Suprapubic skin (tissue), 4 donors: ENCODE data around the gene SON. TPM values are rescaled to one million over a fixed set of nuclear protein-coding genes. Genes with fewer than 3 reads are reported as not detected.
"Not testable (repeated sequence)": the region's sequence is repeated elsewhere in the genome, so short reads cannot be mapped to it uniquely, and the experiment has no call there.

ENCODE experiments used
- DNase-seq, 2 donors: peaks; one replicate each; pipeline ENCODE4 v3.0.0-alpha.2; 2019; ENCODE audit warnings: low spot score in 2 of 2
- H3K27ac ChIP-seq: fragments of 200-600 bp; sonication (generic); one replicate; pipeline ENCODE4 v1.5.1; 2019
- H3K27me3 ChIP-seq: fragments of 200-600 bp; sonication (generic); one replicate; pipeline ENCODE4 v1.5.1; 2019
- H3K36me3 ChIP-seq: fragments of 200-600 bp; sonication (generic); one replicate; pipeline ENCODE4 v1.5.1; 2019
- H3K4me1 ChIP-seq: fragments of 200-600 bp; sonication (generic); one replicate; pipeline ENCODE4 v1.5.1; 2019
- H3K4me3 ChIP-seq: fragments of 200-600 bp; sonication (generic); one replicate; pipeline ENCODE4 v1.5.1; 2019; ENCODE audit warnings: mild to moderate bottlenecking
- H3K9me3 ChIP-seq: fragments of 200-600 bp; sonication (generic); one replicate; pipeline ENCODE4 v1.5.1; 2019
- EP300 ChIP-seq: sonication (generic); formaldehyde crosslinking; IDR thresholded peaks from one replicate; pipeline ENCODE4 v1.6.1; 2017; ENCODE audit warnings: antibody characterized with exemption
- POLR2A ChIP-seq, 2 donors: fragments of 450-650 bp; IDR thresholded peaks; one replicate each; pipeline ENCODE4 v1.6.1; 2017; ENCODE audit warnings: antibody characterized with exemption in 2 of 2, mild to moderate bottlenecking in 2 of 2, moderate library complexity in 2 of 2
- POLR2AphosphoS5 ChIP-seq, 3 donors: sonication (generic); formaldehyde crosslinking; IDR thresholded peaks; one replicate each; pipeline ENCODE4 v1.6.1; 2017; ENCODE audit warnings: antibody characterized with exemption in 3 of 3
- WGBS: methylation state at CpG from one replicate; pipeline ENCODE4 v1.1.5; 2018; 5-methylcytosine and 5-hydroxymethylcytosine counted together
- total RNA-seq, 4 donors: library from RNA; depleted of rRNA; stranded (reverse); fragments of >200 nt; gene quantifications; one replicate each; pipeline ENCODE4 v1.1.0, GENCODE V29; 2016
- TF ChIP-seq, protein P1 (sequence below), 2 donors: fragments of 200-600 bp in 1 of 2; fragments of 450-650 bp in 1 of 2; sonication (generic) in 1 of 2; IDR thresholded peaks; one replicate each; pipeline ENCODE4 v1.5.1; 2016 to 2019; ENCODE audit warnings: antibody characterized with exemption in 2 of 2, mild to moderate bottlenecking in 1 of 2, moderate library complexity in 1 of 2

Gene SON
- total RNA-seq, 4 donors from 2014 or later = 217 to 417 (median 313) TPM

DNA sequence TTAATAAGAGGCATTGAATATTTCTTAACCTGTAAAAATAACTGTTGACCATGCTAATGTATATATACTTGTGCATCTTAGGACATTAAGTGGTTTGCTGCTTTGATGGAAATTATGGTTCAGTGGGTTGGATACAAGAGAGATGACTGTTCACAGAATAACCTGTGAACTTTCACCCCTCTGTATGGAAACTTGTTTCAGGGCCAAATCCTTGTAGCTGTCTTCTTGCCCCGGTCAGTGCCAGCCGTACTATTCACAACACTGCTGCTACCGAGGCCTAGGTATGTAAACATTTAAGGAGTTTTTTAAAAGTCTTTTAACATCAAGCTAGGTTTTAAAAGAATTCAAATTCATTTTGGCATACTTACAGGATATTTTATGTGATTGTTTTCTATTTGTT lies 29.5 kb downstream of the SON start:
- no peak for DNase-seq
- Histone ChIP-seq H3K4me3 (no peak overlapping the region), H3K9me3 (no peaks in the 10 kb centered on the region), H3K4me1 (peaks cover 9% of the 10 kb centered on the region), H3K36me3 (peaks cover 84% of the 10 kb centered on the region), H3K27ac (no peak overlapping the region), H3K27me3 (no peaks in the 10 kb centered on the region)
- no peak for TF ChIP-seq POLR2A (IDR thresholded peaks at IDR 0.05)
- TF ChIP-seq POLR2AphosphoS5 (IDR thresholded peaks at IDR 0.05) = no peak
- TF ChIP-seq, protein P1, sequence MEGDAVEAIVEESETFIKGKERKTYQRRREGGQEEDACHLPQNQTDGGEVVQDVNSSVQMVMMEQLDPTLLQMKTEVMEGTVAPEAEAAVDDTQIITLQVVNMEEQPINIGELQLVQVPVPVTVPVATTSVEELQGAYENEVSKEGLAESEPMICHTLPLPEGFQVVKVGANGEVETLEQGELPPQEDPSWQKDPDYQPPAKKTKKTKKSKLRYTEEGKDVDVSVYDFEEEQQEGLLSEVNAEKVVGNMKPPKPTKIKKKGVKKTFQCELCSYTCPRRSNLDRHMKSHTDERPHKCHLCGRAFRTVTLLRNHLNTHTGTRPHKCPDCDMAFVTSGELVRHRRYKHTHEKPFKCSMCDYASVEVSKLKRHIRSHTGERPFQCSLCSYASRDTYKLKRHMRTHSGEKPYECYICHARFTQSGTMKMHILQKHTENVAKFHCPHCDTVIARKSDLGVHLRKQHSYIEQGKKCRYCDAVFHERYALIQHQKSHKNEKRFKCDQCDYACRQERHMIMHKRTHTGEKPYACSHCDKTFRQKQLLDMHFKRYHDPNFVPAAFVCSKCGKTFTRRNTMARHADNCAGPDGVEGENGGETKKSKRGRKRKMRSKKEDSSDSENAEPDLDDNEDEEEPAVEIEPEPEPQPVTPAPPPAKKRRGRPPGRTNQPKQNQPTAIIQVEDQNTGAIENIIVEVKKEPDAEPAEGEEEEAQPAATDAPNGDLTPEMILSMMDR (IDR thresholded peaks at IDR 0.05) = no peak
- no peak for TF ChIP-seq EP300
- 45% methylated on average over 3 of the region's 3 CpGs for WGBS

DNA sequence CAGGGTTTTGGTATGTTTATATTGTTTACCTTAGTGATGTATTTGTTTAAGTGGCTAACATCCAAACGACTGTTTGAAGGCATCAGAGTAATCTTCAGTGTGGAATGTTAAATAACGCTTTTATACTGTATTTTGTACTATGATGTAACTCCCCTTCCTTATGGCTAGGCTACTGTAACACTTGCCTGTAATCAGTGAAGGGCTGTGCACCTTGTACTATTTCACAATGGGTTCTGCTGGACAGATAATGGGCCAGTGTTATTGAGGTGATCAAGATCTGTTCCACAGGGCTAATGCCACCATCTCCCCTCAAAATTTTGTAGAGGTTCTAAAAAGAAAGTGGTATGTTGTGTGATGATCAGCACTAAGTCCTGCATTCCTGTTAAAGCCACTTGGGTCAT lies 33.9 kb downstream of the SON start:
- not testable (repeated sequence) for H3K27me3 ChIP-seq, H3K4me1 ChIP-seq, H3K4me3 ChIP-seq, H3K9me3 ChIP-seq, H3K27ac ChIP-seq, DNase-seq
- 68% methylated on average over 2 of the region's 2 CpGs for WGBS
- peaks cover 47% of the 10 kb centered on the region for H3K36me3 ChIP-seq

DNA sequence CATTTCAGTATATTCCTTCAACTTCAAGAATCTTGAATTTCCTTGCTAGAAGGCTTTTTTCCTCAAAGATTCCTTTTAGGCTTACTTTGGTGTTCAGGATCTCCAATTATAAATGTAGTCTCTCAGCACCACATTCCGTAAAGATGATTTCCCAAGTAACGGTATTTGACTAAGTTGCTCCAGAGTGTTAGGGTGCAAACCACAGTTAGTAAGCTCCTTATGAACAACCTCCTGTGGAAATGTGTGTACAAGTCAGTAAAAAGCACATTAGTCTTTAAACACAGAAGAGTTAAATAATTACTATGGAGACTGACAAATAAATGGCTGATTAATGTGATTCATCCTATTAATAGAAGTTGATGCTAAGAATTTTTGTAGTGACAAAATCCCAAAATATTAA lies 35.4 kb downstream of the SON start:
- H3K4me1 ChIP-seq = peaks cover 7% of the 10 kb centered on the region
- WGBS = 88% methylated on average over 2 of the region's 2 CpGs
- DNase-seq = no peak
- H3K4me3 ChIP-seq = no peak overlapping the region
- H3K27me3 ChIP-seq = no peaks in the 10 kb centered on the region
- H3K27ac ChIP-seq = no peak overlapping the region
- TF ChIP-seq EP300 (no peak), POLR2A (IDR thresholded peaks at IDR 0.05) (no peak)
- TF ChIP-seq, protein P1 (IDR thresholded peaks at IDR 0.05) = no peak
- H3K36me3 ChIP-seq = peaks cover 43% of the 10 kb centered on the region
- no peaks in the 10 kb centered on the region for H3K9me3 ChIP-seq

DNA sequence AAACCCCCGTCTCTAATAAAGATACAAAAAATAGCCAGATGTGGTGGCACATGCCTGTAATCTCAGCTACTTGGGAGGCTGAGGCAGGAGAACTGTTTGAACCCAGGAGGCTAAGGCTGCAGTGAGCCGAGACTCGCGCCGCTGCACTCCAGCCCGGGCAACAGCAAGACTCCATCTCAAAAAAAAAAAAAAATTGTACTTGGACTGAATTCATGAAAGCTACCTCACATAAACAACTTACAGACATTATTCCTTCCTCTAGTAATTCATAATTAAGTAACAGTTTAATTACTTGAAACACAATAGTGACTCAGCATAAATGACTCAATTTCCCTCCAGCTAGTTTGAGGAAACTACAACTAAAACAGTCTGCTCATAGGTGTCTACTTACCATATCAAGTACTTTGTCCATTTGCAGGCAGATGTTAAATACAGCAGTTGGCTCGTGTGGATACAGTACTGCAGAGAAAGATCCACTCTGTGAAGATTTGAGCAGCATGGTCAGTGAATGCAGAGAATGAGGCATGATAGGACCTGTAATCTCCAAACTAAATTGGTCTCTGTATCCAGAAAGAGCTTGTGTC lies 36.2 kb downstream of the SON start:
- no peak for DNase-seq
- Histone ChIP-seq H3K9me3 (no peaks in the 10 kb centered on the region), H3K4me3 (no peak overlapping the region), H3K4me1 (peaks cover 7% of the 10 kb centered on the region), H3K27ac (no peak overlapping the region), H3K36me3 (peaks cover 34% of the 10 kb centered on the region), H3K27me3 (no peaks in the 10 kb centered on the region)
- TF ChIP-seq POLR2AphosphoS5 (IDR thresholded peaks at IDR 0.05) (no peak), EP300 (no peak), POLR2A (IDR thresholded peaks at IDR 0.05) (no peak)
- TF ChIP-seq, protein P1 (IDR thresholded peaks at IDR 0.05) = no peak
- 76% methylated on average over 7 of the region's 7 CpGs for WGBS

DNA sequence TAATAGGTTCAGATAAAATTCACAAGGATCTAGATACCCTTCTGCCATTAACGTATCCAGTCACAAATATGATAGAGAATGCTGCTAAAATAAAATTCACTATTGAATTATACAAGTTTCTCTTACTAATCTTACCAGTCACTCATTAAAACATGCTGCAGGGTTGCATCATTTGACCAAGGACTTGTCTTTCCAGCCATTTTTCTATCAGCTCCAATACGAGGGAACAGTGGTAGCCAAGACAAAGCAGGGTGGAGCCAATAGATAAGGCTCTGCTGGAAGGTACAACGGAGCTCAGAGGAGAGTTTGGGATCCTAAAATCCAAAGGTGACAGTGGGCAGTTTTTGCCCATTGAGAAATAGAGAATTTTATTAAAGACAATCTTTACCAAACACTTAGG lies 41.6 kb downstream of the SON start:
- H3K36me3 ChIP-seq = peaks cover 4% of the 10 kb centered on the region
- H3K27ac ChIP-seq = no peak overlapping the region
- TF ChIP-seq EP300 (no peak), POLR2A (IDR thresholded peaks at IDR 0.05) (no peak), POLR2AphosphoS5 (IDR thresholded peaks at IDR 0.05) (no peak)
- TF ChIP-seq, protein P1 (IDR thresholded peaks at IDR 0.05) = no peak
- no peak for DNase-seq
- WGBS = 84% methylated on average over 3 of the region's 3 CpGs
- no peaks in the 10 kb centered on the region for H3K27me3 ChIP-seq
- H3K9me3 ChIP-seq = no peaks in the 10 kb centered on the region
- no peak overlapping the region for H3K4me3 ChIP-seq
- H3K4me1 ChIP-seq = peaks cover 15% of the 10 kb centered on the region

DNA sequence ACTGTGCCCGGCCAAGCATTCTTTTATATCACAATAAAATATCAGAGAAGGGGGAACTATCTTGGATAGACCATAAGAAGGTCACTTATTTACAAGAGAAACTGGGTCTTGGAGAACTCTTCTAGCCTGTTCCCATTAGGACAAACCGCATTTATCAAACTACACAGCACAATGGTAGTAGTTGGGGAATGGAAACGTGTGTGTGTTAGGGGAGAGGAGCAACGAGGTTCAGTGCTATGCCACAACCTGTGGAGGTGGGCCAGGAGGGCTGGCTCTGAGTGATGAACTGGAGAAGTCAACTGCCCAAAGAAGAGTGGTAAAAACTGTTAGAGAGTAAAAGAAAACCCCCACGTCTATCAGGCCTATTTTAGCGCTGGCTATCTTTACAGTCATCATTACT lies 44.1 kb downstream of the SON start:
- H3K4me1 ChIP-seq = peaks cover 14% of the 10 kb centered on the region
- WGBS = 76% methylated on average over 6 of the region's 6 CpGs

More for the DNA sequence above, 44.1 kb downstream of the SON start:
- no peak for DNase-seq
- H3K4me3 ChIP-seq = no peak overlapping the region
- no peaks in the 10 kb centered on the region for H3K27me3 ChIP-seq
- no peaks in the 10 kb centered on the region for H3K9me3 ChIP-seq
- TF ChIP-seq, protein P1 (IDR thresholded peaks at IDR 0.05) = no peak
- TF ChIP-seq POLR2AphosphoS5 (IDR thresholded peaks at IDR 0.05) = no peak
- no peak for TF ChIP-seq POLR2A (IDR thresholded peaks at IDR 0.05)
- no peak for TF ChIP-seq EP300
- H3K27ac ChIP-seq = no peak overlapping the region
- peaks cover 4% of the 10 kb centered on the region for H3K36me3 ChIP-seq
